GM18520 (cell line): ENCODE data around the gene ENTHD1.
"Not testable (repeated sequence)": the region's sequence is repeated elsewhere in the genome, so short reads cannot be mapped to it uniquely, and the experiment has no call there.

Experiments
- ATAC-seq: cut with Tn5 transposase; IDR thresholded peaks from one replicate; pipeline ENCODE4 v1.9.1; 2021; ENCODE audit not compliant: unreplicated experiment

Gene ENTHD1

GRCh38 chr22:39900306-39901227, 7.0 kb upstream of the ENTHD1 start, which contains the start of gene GRAP2:
Gene GRAP2, plus strand, starts transcription at chr22:39901084. Its CDS starts 46,023 bp downstream, at chr22:39947107.
- peak; percentile 43 for ATAC-seq

GRCh38 chr22:39898997-39899396, 5.4 kb upstream of the ENTHD1 start:
- ATAC-seq, result peak; percentile 57

DNA sequence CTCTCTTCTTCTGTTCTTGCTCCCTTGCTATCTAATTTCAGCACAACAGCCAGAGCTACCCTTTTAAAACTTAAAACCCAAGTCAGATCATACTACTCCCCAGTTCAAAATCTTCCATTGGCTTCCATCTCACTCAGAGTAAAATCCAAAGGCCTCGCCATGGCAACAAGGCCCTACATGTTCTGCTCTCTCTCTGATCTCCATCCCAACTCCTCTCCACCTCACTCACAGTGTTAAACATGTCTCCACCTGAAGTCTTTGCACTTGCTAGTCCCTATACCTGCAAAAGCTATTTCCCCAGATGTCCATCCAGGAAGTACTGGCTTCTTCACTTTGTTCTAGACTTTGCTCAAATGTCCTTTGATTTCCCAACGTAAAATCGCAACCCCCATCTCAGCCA, 4.3 kb upstream of the ENTHD1 start:
- ATAC-seq, result no peak

GRCh38 chr22:39896313-39896996, 2.9 kb upstream of the ENTHD1 start:
- ATAC-seq, result no peak

- ATAC-seq, result no peak
These were observed 2.1 kb upstream of the ENTHD1 start for GRCh38 chr22:39895682-39896081.

GRCh38 chr22:39894554-39895092, 1.1 kb upstream of the ENTHD1 start:
- no peak for ATAC-seq

- ATAC-seq, result not testable (repeated sequence)
These were observed 3.6 kb downstream of the ENTHD1 start for GRCh38 chr22:39889924-39890323.

DNA sequence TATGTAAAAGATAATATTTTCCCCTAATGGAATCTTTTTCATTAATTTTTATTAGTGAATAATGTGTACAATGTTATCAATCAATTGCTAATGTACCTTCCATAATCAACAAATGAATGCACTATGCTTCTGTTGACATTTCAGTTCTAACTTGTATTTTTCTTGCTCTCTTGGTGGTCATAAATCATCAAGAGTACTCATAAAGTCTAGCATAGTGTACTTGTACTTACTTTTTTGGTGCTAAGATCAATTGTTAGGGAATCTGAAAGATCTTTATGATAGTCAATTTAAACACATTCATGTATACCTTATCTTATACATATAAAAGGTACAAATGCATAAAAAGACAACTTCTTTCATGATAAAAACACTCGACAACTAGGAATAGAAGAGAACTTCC, 10.5 kb downstream of the ENTHD1 start:
- no peak for ATAC-seq

- no peak for ATAC-seq
These were observed 12.8 kb downstream of the ENTHD1 start for GRCh38 chr22:39880722-39881121.

DNA sequence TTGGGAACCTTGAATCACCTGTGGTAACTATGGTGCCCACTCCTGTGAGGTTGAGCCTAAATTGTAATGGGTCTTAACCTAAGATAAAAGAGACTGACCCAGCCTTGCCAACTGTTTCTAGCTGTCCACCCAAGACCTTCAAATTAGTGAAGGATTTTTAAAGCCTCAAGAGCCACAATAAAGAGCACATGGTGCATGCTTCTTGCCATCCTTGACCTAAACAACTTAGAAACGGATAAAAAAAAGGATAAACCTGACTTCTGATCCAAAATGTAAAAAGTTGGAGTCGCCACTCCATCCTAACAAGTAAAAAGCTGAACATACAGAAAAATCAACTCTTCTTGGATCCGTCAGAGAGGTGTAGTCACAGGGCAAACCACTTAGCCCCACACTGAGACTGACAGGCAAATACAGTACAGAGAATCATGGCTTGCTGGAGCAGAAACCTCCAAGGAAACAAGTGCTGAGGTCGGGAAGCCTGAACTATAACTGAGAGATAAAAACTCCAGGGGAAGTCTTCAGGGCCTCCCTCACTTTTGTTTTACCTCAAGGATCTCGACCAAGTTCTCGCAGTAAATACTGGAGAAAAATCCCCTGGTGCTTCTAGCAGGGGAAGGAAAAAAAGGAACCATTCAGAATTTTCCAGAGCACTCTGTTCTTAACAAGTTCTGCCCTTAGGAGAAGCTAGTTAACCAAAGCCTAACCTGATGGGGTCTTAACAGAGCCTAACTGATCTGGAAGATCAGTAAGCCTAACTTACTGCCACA, 16.3 kb downstream of the ENTHD1 start:
- no peak for ATAC-seq

GRCh38 chr22:39875176-39875885, 18.2 kb downstream of the ENTHD1 start:
- ATAC-seq, result not testable (repeated sequence)

DNA sequence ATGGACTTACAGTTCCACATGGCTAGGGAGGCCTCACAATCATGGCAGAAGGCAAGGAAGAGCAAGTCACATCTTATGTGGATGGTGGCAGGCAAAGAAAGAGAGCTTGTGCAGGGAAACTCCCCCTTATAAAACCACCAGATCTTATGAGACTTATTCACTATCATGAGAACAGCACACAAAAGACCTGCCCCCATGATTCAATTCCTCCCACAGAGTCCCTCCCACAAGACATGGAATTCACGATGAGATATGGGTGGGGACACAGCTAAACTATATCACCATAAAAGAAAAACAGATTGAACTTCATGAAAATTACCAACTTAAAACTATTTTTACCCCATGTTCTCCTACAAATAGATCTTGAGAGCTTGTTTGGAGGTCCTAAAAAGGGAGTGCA, 19.6 kb downstream of the ENTHD1 start:
- ATAC-seq, result no peak

- ATAC-seq, result no peak
These were observed 21.0 kb downstream of the ENTHD1 start for GRCh38 chr22:39872548-39872947.

DNA sequence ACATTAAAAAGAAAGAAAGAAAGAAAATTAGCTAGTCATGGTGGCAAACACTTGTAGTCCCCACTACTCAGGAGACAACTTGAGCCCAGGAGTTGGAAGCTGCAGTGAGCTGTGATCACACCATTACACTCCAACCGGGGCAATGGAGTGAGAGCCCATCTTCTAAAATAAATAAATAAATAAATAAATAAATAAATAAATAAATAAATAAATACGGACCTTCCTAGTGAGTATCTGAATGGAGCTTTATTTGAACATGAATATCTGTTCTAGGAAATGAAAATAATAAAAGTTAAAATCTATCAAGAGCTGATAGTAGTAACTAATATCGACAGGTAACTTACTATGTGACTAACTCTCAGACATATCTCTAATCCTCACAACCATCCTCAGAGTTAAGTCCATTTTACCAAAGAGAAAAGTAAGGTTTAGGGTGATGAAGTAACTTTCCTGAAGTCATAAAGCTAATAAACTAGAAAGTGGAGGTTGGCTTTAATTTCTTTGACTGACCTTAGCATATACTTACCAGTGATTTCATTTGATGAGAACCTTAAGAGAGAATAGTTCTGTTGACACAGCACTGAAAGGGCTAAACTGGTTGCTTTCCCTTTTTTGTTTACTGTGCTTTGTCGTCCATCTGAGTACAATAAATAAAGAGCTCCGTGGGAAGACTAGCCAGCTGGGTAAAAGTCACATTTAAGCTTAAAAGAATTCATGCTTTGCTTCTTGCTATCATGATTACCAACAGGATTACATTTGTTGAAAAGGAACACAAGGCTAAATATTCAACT, 22.4 kb downstream of the ENTHD1 start:
- ATAC-seq, result no peak

GRCh38 chr22:39869797-39870196, 23.8 kb downstream of the ENTHD1 start:
- not testable (repeated sequence) for ATAC-seq

DNA sequence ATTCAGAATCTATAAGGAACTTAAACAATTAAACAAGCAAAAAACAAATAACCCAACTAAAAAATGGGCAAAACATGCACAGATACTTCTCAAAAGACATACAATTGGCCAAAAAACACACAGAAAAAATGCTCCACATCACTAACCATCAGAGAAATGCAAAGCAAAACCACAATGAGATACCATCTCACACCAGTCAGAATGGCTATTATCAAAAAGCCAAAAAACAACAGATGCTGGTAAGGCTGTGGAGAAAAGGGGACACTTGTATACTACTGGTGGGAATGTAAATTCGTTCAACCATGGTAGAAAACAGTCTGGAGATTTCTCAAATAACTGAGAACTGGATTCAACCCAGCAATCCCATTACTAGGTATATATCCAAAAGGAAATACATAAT, 24.8 kb downstream of the ENTHD1 start:
- ATAC-seq, result no peak

DNA sequence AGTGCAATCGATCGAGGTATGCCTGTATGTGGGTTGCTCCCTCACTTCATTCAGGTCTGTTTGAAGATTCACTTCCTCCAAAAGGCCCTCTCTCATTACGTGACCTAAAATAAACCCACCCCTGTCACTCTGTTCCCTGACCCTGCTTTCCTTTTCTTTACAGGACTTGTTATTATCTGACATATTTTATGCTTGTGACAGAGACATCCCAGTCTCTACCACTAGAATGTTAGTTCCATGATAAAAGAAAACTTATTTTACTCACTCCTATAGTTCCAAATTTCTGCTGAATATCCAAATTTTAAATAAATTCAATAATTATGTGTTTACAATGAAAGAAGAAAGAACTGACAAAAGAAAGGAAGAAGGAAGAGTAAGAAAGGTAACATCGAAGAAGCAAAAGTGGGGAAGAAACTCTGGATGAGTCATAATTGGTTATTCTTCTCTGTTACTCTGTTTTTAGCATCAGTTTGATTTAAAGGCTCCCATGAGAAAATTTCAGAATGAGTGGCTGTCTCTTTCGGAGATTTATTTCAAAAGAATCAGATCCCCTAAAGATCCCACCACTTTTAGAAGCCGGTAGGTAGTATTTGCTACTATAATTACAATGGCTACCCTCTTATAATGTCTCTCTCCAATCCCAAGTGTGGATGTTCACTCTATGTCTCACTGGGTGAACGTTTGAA, 33.5 kb downstream of the ENTHD1 start:
- ATAC-seq, result no peak

DNA sequence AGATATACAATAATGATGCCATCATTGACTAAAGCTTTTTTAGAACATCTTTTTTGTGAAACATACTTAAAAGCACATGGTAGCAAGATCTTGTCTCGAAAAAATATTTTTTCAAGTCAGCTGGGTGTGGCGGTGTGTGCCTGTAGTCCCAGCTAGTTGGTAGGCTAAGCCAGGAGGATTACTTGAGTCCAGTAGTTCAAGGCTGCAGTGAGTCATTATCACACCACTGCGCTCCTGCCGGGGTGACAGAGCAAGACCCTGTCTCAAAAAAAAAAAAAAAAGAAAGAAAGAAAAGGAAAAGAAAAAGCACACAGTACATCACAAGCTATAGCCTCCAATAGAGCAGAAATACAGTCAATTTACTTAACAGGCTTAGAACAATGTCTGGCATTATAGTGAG, 37.0 kb downstream of the ENTHD1 start:
- ATAC-seq, result no peak

DNA sequence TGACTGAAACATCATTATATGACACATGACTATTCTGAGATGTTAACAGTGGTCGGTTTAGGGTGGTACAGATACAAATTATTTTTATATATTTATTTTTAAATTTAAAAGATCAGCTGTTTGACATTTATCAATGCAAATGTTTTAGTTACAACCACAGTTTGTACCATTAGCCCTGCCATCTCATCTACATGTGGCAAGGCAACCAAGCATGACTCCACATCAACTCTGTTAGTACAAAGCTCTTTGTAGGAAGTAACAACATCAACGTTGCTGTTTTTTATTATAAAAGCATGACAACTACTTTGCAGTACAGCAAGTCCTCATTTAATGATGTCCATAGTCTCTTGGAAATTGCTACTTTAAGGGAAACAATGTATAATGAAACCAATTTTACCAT, 40.8 kb downstream of the ENTHD1 start:
- ATAC-seq, result no peak
